SK-N-SH (cell line): ENCODE data around the gene NDST4. TPM values are rescaled to one million over a fixed set of nuclear protein-coding genes. Genes with fewer than 3 reads are reported as not detected.

Source experiments
- CTCF ChIA-PET: fragments of 300-600, 350-600 bp; formaldehyde crosslinking; extraction: SDS; loops from one replicate; lab custom pipeline; 2021; lab: Yijun Ruan, JAX
- POLR2A ChIA-PET: fragments of 350-600 bp; sonication (Branson Sonifier 250); formaldehyde crosslinking; extraction: SDS; loops from one replicate; lab custom pipeline; 2020; ENCODE audit warnings: antibody characterized with exemption, inconsistent platforms; lab: Yijun Ruan, JAX
- DNase-seq: peaks from one replicate; pipeline ENCODE4 v3.0.0; 2012
- H2AFZ ChIP-seq: fragments of 200-600 bp; sonication (generic); 2 replicates; pipeline ENCODE4 v1.8.1; 2016; ENCODE audit warnings: antibody characterized with exemption, mild to moderate bottlenecking, low read depth
- H3F3A ChIP-seq: fragments of 200-600 bp; sonication (generic); replicated peaks from 2 replicates; pipeline ENCODE3; 2016; ENCODE audit warnings: antibody characterized with exemption, mild to moderate bottlenecking; ENCODE audit not compliant: insufficient read depth
- H3K27ac ChIP-seq, 2 experiments: fragments of 200-500 bp in 1 of 2; fragments of 200-600 bp in 1 of 2; sonication (Bioruptor generic) in 1 of 2; sonication (generic), shearing (Covaris generic) in 1 of 2; 2 replicates each; pipeline versions ENCODE4 v1.5.1 to v1.6.1; 2014 to 2016; ENCODE audit warnings: low read depth in 2 of 2, inconsistent platforms in 1 of 2, low read length in 1 of 2, mild to moderate bottlenecking in 1 of 2, mixed read lengths in 1 of 2
- H3K27me3 ChIP-seq: fragments of 200-600 bp; sonication (generic), shearing (Covaris generic); 2 replicates; pipeline ENCODE4 v1.6.1; 2016; ENCODE audit warnings: mixed run types; ENCODE audit not compliant: insufficient read depth
- H3K36me3 ChIP-seq, 2 experiments: fragments of 200-500 bp in 1 of 2; fragments of 200-600 bp in 1 of 2; sonication (Bioruptor generic) in 1 of 2; sonication (generic) in 1 of 2; replicated peaks in 1 of 2; 2 replicates each; pipeline versions ENCODE3 to v1.5.1; 2014 to 2016; ENCODE audit warnings: low read length in 1 of 2, mild to moderate bottlenecking in 1 of 2; ENCODE audit not compliant: insufficient read depth in 2 of 2, control insufficient read depth in 1 of 2
- H3K4me1 ChIP-seq, 2 experiments: fragments of 200-500 bp in 1 of 2; fragments of 200-600 bp in 1 of 2; sonication (Bioruptor generic) in 1 of 2; sonication (generic), shearing (Covaris generic) in 1 of 2; 2 replicates each; pipeline versions ENCODE4 v1.5.1 to v1.6.1; 2014 to 2016; ENCODE audit warnings: low read depth in 1 of 2, low read length in 1 of 2, mixed run types in 1 of 2; ENCODE audit not compliant: insufficient read depth in 2 of 2, control insufficient read depth in 1 of 2
- H3K4me2 ChIP-seq: fragments of 200-600 bp; sonication (generic), shearing (Covaris generic); 2 replicates; pipeline ENCODE4 v1.6.1; 2017; ENCODE audit warnings: mixed run types
- H3K4me3 ChIP-seq, 2 experiments: fragments of 200-500 bp in 1 of 2; fragments of 200-600 bp in 1 of 2; sonication (Bioruptor generic) in 1 of 2; sonication (generic), shearing (Covaris generic) in 1 of 2; 2 replicates each; pipeline versions ENCODE4 v1.5.1 to v1.8.1; 2014 to 2016; ENCODE audit warnings: low read depth in 2 of 2, inconsistent platforms in 1 of 2, low read length in 1 of 2, mild to moderate bottlenecking in 1 of 2, mixed read lengths in 1 of 2, moderate library complexity in 1 of 2
- H3K79me2 ChIP-seq: fragments of 200-600 bp; sonication (generic); 2 replicates; pipeline ENCODE4 v1.8.1; 2017; ENCODE audit warnings: mild to moderate bottlenecking; ENCODE audit not compliant: insufficient read depth
- H3K9ac ChIP-seq: fragments of 200-600 bp; sonication (generic); 2 replicates; pipeline ENCODE4 v1.6.1; 2017; ENCODE audit warnings: mixed run types
- H3K9me2 ChIP-seq: fragments of 200-600 bp; sonication (generic); 2 replicates; pipeline ENCODE4 v1.6.1; 2017; ENCODE audit warnings: mixed run types
- H3K9me3 ChIP-seq: fragments of 200-600 bp; sonication (generic); 2 replicates; pipeline ENCODE4 v1.6.1; 2017; ENCODE audit warnings: mixed run types, mild to moderate bottlenecking, moderate library complexity
- H4K20me1 ChIP-seq: fragments of 200-600 bp; sonication (generic); 2 replicates; pipeline ENCODE4 v1.6.1; 2017; ENCODE audit warnings: mild to moderate bottlenecking, mixed run types; ENCODE audit not compliant: insufficient read depth
- CHD2 ChIP-seq: fragments of 150-350 bp; IDR thresholded peaks from 2 replicates; pipeline ENCODE4 v1.6.1; 2018; ENCODE audit warnings: low read length; ENCODE audit not compliant: partially characterized antibody
- CTCF ChIP-seq: fragments of 200-600 bp; sonication (generic); IDR thresholded peaks from 2 replicates; pipeline ENCODE4 v1.6.1; 2017; ENCODE audit warnings: antibody characterized with exemption, mild to moderate bottlenecking, moderate library complexity
- EZH2phosphoT487 ChIP-seq: fragments of 200-600 bp; sonication (generic); IDR thresholded peaks from 2 replicates; pipeline ENCODE4 v1.6.1; 2017; ENCODE audit warnings: low read depth, mixed run types, mild to moderate bottlenecking, antibody characterized with exemption, moderate library complexity, borderline replicate concordance
- FOSL2 ChIP-seq: IDR thresholded peaks from 2 replicates; pipeline ENCODE4 v1.4.0; 2012; ENCODE audit warnings: low read depth, mild to moderate bottlenecking, moderate library complexity, borderline replicate concordance
- FOXM1 ChIP-seq: IDR thresholded peaks from 2 replicates; pipeline ENCODE4 v1.4.0; 2012; ENCODE audit warnings: low read depth, mild to moderate bottlenecking
- GATA2 ChIP-seq: sonication (generic); formaldehyde crosslinking; IDR thresholded peaks from 2 replicates; pipeline ENCODE4 v1.5.0; 2020; ENCODE audit warnings: mild to moderate bottlenecking, missing genetic modification reagents
- IRF3 ChIP-seq: fragments of 150-350 bp; IDR thresholded peaks from 2 replicates; pipeline ENCODE4 v1.6.1; 2016; ENCODE audit warnings: mild to moderate bottlenecking, low read depth, low read length
- JUND ChIP-seq: IDR thresholded peaks from 2 replicates; pipeline ENCODE4 v1.4.0; 2012
- MXI1 ChIP-seq: IDR thresholded peaks from 2 replicates; pipeline ENCODE4 v1.6.1; 2012; ENCODE audit warnings: mild to moderate bottlenecking, low read depth, low read length, improper control_type of control experiment
- NRF1 ChIP-seq: IDR thresholded peaks from 2 replicates; pipeline ENCODE4 v1.6.1; 2012; ENCODE audit warnings: low read depth, mild to moderate bottlenecking, low read length
- POLR2AphosphoS5 ChIP-seq: IDR thresholded peaks from 2 replicates; pipeline ENCODE4 v1.6.1; 2012; ENCODE audit warnings: low read depth, low read length
- RAD21 ChIP-seq: IDR thresholded peaks from 2 replicates; pipeline ENCODE4 v1.6.1; 2012; ENCODE audit warnings: mild to moderate bottlenecking, low read length
- RCOR1 ChIP-seq: fragments of 150-350 bp; IDR thresholded peaks from 2 replicates; pipeline ENCODE4 v1.6.1; 2017; ENCODE audit warnings: antibody characterized with exemption, low read length
- SIN3A ChIP-seq: IDR thresholded peaks from 2 replicates; pipeline ENCODE4 v1.6.1; 2012; ENCODE audit warnings: low read depth, mild to moderate bottlenecking, low read length, moderate library complexity, borderline replicate concordance
- SMC3 ChIP-seq: IDR thresholded peaks from 2 replicates; pipeline ENCODE4 v1.6.1; 2012; ENCODE audit warnings: low read depth, low read length, improper control_type of control experiment
- TCF12 ChIP-seq: IDR thresholded peaks from 2 replicates; pipeline ENCODE4 v1.4.0; 2012
- TEAD4 ChIP-seq: IDR thresholded peaks from 2 replicates; pipeline ENCODE4 v1.4.0; 2012; ENCODE audit warnings: mild to moderate bottlenecking, borderline replicate concordance; ENCODE audit not compliant: insufficient read depth
- YY1 ChIP-seq: IDR thresholded peaks from 2 replicates; pipeline ENCODE4 v1.4.0; 2012; ENCODE audit warnings: low read depth, mild to moderate bottlenecking
- WGBS: methylation state at CpG from one replicate; pipeline ENCODE4 v1.1.6; 2017; ENCODE audit warnings: low lambda C conversion rate; 5-methylcytosine and 5-hydroxymethylcytosine counted together
- polyA plus RNA-seq, 3 experiments: library from polyadenylated mRNA; depleted of rRNA; stranded (reverse); fragments of >200 nt; gene quantifications; 2 replicates each; pipeline ENCODE4 v1.2.3, GENCODE V29; 2012
- TF ChIP-seq, protein P1 (sequence below): IDR thresholded peaks from 2 replicates; pipeline ENCODE4 v1.4.0; 2012; ENCODE audit warnings: low read depth, borderline replicate concordance

NDST4 gene
- polyA plus RNA-seq, 1 of the 3 experiments (the other 2 are of a cell fraction), result not detected

GRCh38 chr4:114864060-114864459 lies 249.4 kb downstream of the NDST4 start:
- H3K79me2 ChIP-seq, result no peaks in the 10 kb centered on the region
- TF ChIP-seq MXI1, result no peak
- no peak for TF ChIP-seq RCOR1
- no peak for TF ChIP-seq SMC3
- no peak for TF ChIP-seq GATA2
- TF ChIP-seq POLR2AphosphoS5, result no peak
- TF ChIP-seq, protein P1, sequence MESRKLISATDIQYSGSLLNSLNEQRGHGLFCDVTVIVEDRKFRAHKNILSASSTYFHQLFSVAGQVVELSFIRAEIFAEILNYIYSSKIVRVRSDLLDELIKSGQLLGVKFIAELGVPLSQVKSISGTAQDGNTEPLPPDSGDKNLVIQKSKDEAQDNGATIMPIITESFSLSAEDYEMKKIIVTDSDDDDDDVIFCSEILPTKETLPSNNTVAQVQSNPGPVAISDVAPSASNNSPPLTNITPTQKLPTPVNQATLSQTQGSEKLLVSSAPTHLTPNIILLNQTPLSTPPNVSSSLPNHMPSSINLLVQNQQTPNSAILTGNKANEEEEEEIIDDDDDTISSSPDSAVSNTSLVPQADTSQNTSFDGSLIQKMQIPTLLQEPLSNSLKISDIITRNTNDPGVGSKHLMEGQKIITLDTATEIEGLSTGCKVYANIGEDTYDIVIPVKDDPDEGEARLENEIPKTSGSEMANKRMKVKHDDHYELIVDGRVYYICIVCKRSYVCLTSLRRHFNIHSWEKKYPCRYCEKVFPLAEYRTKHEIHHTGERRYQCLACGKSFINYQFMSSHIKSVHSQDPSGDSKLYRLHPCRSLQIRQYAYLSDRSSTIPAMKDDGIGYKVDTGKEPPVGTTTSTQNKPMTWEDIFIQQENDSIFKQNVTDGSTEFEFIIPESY, result no peak
- TF ChIP-seq EZH2phosphoT487, result no peak
- no peak for TF ChIP-seq IRF3
- no peak for TF ChIP-seq RAD21
- no peak for TF ChIP-seq TEAD4
- no peak for TF ChIP-seq JUND
- TF ChIP-seq SIN3A, result no peak
- no peak for TF ChIP-seq CTCF
- no peak for TF ChIP-seq TCF12
- TF ChIP-seq YY1, result no peak
- no peak for TF ChIP-seq FOSL2
- TF ChIP-seq FOXM1, result no peak
- no peak for TF ChIP-seq NRF1
- no peak for TF ChIP-seq CHD2
- CTCF ChIA-PET, result no interaction called here
- no peaks in the 10 kb centered on the region for H4K20me1 ChIP-seq
- H2AFZ ChIP-seq, result no peak overlapping the region
- no peaks in the 10 kb centered on the region for H3K4me1 ChIP-seq
- H3K9ac ChIP-seq, result no peak overlapping the region
- no peak overlapping the region for H3K27ac ChIP-seq
- H3K4me3 ChIP-seq, result no peak overlapping the region
- POLR2A ChIA-PET, result no interaction called here
- WGBS, result 29% methylated on average over 2 of the region's 2 CpGs
- H3K9me2 ChIP-seq, result no peaks in the 10 kb centered on the region
- H3K27me3 ChIP-seq, result no peaks in the 10 kb centered on the region
- no peak overlapping the region for H3K4me2 ChIP-seq
- H3F3A ChIP-seq, result no peaks in the 10 kb centered on the region
- DNase-seq, result no peak
- H3K9me3 ChIP-seq, result no peaks in the 10 kb centered on the region
- no peaks in the 10 kb centered on the region for H3K36me3 ChIP-seq
